ENCODE data around the gene TRIM59.
"Not testable (repeated sequence)": the region's sequence is repeated elsewhere in the genome, so short reads cannot be mapped to it uniquely, and the experiment has no call there.

Gene TRIM59

DNA sequence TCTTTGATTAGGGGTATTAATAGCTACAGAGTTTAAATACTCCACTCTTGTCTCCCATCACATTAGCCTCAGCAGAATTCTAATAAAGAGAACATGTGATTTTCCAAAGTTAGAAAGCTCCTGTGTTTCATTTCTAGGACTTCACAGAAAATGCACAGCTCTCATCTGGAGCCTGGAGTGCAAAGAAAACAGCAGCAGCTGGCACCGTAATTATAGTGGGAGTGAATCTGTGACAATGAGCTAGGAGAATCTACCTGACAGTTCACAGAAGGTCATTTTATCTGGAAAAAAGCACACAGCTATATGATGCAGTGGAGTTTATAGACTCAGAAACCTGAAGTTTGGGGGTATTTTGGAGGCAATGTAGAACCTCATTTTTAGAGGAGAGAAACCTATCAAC, 5.4 kb upstream of the TRIM59 start:
- no peak for DNase-seq

DNA sequence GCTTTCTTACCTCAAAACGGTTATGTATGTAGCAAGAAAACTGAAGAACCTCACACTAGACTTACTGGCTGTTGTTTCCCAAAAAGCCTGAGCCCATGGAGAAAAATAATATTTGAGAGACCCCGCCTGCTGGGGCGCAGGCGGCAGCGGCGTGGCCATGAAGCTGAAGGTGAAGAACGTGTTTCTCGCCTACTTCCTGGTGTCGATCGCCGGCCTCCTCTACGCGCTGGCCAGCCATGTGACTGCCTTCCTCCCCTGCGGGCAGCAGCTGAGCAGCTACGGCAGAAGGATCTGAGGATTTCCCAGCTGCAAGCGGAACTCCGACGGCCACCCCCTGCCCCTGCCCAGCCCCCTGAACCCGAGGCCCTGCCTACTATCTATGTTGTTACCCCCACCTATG, 2.7 kb upstream of the TRIM59 start:
- DNase-seq = not testable (repeated sequence)

GRCh38 chr3:160451602-160452001, 2.0 kb upstream of the TRIM59 start:
- peak; percentile 23 for DNase-seq

DNA sequence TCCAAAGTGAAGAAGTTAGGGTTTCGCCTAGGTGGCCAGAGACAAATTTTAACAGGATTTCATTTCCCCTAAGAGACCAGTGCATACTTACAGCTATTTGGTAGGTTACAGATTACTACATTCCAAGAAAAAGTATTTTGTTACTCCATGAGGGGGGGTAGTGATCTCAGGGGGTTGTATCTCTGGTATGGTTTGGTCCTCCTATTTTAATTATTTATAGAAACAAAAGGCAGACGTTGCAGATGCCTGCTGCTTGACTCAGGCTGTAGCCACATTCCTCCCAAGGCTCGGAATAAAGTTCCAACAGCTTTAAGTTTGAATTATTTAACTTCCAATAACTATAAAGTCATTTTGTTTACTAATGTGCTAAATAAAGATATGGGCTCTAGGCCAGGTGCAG, 1.3 kb upstream of the TRIM59 start:
- DNase-seq = peak; percentile 90

DNA sequence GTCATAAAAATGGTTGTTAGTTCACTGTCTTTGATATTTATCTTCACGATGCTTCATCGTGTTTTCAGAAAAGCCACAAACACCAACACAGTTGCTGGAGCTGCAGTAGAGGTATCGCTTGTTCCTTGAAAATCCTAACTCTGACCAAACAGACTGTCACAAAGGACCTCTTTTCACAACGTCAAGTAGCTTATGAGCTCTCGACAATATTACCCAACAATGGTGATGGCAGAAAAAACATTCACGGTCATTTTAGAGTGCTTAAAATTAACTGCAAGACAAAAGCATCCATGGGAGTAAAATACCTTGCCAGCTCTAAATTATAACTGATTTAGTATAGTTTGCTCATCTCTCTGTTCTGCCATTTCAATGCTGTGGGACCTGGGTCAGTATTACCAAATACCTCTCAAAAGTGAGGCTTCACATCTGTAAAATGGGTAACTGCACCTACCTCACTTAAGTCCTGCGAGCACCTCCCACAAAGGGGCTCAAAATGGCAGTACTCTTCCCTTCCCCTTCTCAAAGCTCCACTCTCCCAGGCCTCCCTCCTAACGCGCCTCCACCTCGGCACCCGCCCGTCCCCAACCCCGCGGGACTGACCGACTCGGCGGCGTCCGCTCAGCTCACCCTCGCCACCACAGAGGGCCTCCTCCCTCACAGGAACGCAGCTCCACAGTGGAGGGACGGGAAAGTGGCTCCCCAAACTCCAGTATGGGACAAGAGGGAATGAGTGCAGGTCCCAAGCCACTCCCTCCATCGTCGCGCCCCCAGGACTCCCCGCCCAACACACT, 546 bp downstream of the TRIM59 start:
- DNase-seq = no peak

GRCh38 chr3:160447544-160447943, 2.0 kb downstream of the TRIM59 start:
- peak; percentile 60 for DNase-seq

GRCh38 chr3:160446522-160447056, 3.0 kb downstream of the TRIM59 start:
- no peak for DNase-seq

DNA sequence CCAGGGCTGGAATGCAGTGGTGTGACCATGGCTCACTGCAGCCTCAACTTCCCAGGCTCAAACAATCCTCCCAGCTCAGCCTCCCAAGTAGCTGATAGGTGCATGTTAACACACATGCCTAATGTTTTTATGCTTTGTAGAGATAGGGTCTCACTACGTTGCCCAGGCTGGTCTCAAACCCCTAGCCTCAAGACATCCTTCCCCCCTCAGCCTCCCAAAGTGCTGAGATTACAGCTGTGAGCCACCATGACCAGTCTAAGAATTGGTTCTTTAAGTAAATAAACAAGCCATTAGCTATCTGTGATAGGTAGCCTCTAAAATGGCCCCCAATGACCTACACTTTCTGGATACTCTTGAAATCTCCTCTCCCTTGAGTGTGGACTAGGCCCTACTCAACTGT, 3.7 kb downstream of the TRIM59 start:
- no peak for DNase-seq

DNA sequence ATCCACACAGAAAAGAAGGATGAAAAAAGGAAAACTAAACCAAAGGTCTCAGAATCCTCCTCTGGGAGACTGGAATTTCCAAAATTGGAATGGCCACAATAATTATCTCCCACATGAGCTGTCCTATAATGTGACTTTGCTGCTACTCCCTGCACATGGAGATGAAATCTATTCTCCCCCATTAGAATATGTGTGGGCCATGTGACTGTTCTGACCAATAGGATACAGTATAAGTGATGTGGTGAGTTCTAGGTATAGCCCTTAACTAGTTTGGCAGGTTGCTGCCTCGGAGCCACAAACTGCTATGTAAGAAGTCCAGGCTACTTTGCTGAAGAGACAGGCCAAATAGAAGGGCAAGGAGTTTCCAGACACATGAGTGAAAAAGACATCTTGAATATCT, 5.2 kb downstream of the TRIM59 start:
- no peak for DNase-seq

DNA sequence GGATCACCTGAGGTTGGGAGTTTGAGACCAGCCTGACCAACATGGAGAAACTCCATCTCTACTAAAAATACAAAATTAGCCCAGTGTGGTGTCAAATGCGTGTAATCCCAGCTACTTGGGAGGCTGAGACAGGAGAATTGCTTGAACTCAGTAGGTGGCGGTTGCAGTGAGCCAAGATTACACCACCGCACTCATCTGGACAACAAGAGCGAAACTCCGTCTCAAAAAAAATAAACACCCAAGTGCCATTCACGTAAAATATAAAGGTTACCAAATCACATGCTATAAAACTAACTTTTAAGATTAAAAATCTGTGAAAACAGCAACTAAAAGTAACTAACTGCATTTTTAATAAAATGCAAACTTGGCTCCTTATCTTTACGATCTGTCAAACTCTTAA, 8.9 kb downstream of the TRIM59 start:
- DNase-seq = no peak

- no peak for DNase-seq
Observed at GRCh38 chr3:160437083-160437455, 12.5 kb downstream of the TRIM59 start.

- no peak for DNase-seq
Observed at GRCh38 chr3:160435747-160436146, 13.8 kb downstream of the TRIM59 start.

- no peak for DNase-seq
Observed at GRCh38 chr3:160435095-160435494, 14.5 kb downstream of the TRIM59 start.

DNA sequence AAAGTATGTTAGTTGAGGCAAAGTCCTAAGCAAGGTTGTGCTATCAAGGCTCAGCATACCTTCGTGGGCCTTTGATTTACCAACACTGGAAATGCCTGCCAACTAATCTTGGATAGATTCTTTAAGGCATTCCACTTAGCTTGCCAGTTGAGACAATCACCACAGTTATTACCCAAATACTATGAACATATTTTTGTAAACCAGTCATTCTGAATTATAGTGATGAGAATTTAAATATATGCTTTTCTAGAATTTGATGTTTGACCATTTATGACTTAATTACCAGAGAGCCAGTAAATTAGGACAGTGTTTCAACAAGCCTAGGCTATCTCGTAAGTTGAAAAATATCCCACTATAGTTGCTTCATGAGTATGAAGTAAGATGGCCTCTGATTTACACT, 15.5 kb downstream of the TRIM59 start:
- DNase-seq = peak; percentile 37

DNA sequence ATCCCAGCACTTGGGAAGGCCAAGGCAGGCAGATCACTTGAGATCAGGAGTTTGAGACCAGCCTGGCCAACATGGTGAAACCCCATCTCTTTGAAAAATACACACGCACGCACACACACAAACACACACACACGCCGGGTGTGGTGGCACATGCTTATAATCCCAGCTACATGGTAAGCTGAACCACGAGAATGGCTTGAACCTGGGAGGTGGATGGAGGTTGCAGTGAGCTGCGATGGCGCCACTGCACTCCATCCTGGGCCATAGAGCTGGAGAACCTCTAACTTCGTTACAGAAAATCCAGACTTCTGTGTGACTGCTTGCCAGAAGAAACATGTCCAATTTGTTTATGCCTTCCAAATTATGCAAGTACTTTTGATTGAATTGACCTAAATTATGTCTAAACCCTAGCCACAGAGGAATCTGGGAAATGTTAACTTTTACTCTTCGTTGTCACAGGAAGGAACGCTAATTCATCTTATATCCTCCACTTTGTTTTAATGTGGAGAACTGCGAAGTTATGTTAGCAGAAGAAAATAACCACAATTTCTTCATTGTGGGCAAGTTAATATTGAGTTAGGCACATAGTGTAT, 21.7 kb downstream of the TRIM59 start:
- DNase-seq = no peak

- no peak for DNase-seq
Observed at GRCh38 chr3:160417311-160417710, 32.3 kb downstream of the TRIM59 start.

DNA sequence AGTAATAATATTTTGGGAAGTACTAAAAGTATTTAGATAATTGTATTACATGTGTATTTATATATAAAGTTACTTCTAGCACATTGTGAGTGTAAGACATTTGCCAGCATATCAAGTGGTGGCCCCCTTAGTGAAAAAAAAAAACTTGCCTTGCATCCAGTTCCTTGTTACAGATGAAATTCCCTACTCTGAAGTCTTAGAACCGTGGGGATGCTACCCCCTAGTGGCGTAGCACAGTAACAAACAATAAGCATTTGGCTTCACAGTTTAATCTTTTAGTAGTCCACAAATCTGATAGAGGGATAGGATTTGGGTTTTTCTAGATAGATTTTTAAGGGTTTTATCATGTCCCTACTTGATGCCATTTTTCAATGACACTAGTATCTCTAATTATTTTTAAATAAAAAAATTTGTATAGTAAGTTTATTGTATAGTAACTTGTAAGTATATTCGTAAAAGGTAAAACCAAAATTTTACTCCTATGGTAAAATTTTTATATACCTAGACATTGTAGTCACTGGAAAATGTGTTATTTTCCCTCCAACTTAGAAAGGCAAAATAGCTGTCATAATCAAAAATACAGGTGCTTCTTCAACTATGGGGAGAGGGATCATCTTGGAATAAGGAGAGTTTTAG, 35.9 kb downstream of the TRIM59 start:
- DNase-seq = peak; percentile 78

DNA sequence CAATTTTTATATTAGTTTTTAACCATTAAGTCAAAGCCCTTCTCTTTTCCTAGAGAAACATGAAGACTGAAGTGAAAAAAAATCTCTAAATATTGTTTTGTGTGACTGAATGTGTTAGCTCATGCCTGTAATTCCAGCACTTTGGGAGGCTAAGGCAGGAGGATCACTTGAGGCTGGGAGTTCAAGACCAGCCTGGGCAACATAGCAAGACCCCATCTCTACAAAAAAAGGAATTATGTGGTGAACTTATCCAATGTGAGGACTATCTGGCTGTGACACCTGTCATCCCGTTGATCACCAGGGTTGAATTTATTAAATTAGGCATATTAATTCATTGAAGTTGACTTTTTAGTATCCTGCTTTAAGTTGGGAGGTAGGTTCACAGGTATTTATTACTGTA, 37.1 kb downstream of the TRIM59 start:
- DNase-seq = no peak

DNA sequence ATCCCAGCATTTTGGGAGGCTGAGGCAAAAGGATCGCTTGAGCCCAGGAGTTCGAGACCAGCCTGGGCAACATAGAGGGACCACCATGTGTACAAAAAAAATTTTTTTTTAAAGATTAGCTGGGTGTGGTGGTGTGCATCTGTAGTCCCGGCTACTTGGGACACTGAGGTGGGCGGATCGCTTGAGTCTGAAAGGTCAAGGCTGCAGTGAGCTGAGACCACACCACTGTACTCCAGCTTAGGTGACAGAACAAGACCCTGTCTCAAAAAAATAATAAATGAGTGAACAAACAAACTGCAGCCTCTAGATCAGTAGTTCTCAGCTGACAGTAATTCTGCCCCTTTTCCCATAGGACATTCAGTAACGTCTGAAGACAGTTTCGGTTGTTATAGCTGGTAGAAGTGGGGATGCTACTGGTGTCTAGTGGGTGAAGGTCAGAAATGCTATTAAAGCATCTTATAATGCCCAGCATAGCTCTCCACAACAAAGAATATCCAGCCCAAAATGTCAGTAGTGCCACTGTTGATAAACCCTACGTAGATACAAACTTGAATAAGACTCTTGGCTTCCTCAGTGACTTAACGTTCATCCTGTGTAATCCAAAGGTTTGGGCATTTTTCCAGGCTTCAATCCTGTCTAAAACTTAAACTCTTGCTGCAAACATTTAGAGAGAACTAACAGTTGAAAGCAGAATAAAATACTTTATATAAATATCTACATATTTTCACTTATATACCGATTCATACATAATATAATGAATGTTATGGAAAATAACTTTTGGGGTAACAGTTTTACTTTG, 39.6 kb downstream of the TRIM59 start:
- no peak for DNase-seq

GRCh38 chr3:160403796-160404470, 45.7 kb downstream of the TRIM59 start:
- DNase-seq = peak; percentile 17

GRCh38 chr3:160403028-160403545, 46.5 kb downstream of the TRIM59 start:
- DNase-seq = no peak

All from HCEC 1CT (cell line).